K562 (cell line): ENCODE results near the gene DRC3. TPM values are rescaled to one million over a fixed set of nuclear protein-coding genes. Genes with fewer than 3 reads are reported as not detected.

Source experiments
- ATAC-seq: fragments of 200-7000 bp; cut with Tn5 transposase; 3 replicates; pipeline ENCODE4 v1.9.1; 2020; ENCODE audit warnings: moderate library complexity
- BruUV-seq: library from RNA; stranded (reverse); fragments of 400-500 nt; replicated peaks from 2 replicates; lab custom pipeline; 2021; lab: Mats Ljungman, UMichigan
- CTCF ChIA-PET: fragments of 300-600 bp; formaldehyde crosslinking; extraction: SDS; loops from one replicate; lab custom pipeline; 2021; ENCODE audit warnings: low intra/inter-chr PET ratio; lab: Yijun Ruan, JAX
- POLR2A ChIA-PET: fragments of 300-600, 350-650 bp; sonication (Branson Sonifier 250); formaldehyde crosslinking; extraction: SDS; loops from one replicate; lab custom pipeline; 2021; ENCODE audit warnings: antibody characterized with exemption, inconsistent platforms; lab: Yijun Ruan, JAX
- DNase-seq, 4 experiments: peaks; one replicate each; pipeline versions ENCODE4 v3.0.0 to v3.0.0-alpha.2; 2011 to 2018; ENCODE audit warnings: low spot score in 3 of 4, mixed read lengths in 3 of 4; ENCODE audit errors: extremely low read depth in 1 of 4
- FAIRE-seq: peaks from 2 replicates; lab custom pipeline; 2011; peaks lifted over from hg19 to GRCh38; lab: Jason Lieb, UNC
- H2AFZ ChIP-seq: 2 replicates; pipeline ENCODE4 v1.6.0; 2011; ENCODE audit warnings: low read depth, low read length, control low read depth, inconsistent platforms
- H3K27ac ChIP-seq: fragments of 200-600 bp; 3 replicates; pipeline ENCODE4 v1.8.0; 2011; ENCODE audit warnings: low read depth, mild to moderate bottlenecking, control low read depth, inconsistent platforms, low read length, moderate library complexity, mixed read lengths; ENCODE audit errors: extremely low read depth
- H3K27me3 ChIP-seq, 2 experiments: fragments of 300-600 bp in 1 of 2; 2 replicates in 1 of 2; 3 replicates in 1 of 2; pipeline versions ENCODE4 v1.6.0 to v1.8.0; 2011; ENCODE audit warnings: inconsistent platforms in 2 of 2, low read length in 2 of 2, mild to moderate bottlenecking in 1 of 2, mixed read lengths in 1 of 2, moderate library complexity in 1 of 2; ENCODE audit not compliant: control insufficient read depth in 2 of 2, insufficient read depth in 2 of 2
- H3K36me3 ChIP-seq: fragments of 300-600 bp; 3 replicates; pipeline ENCODE4 v1.8.0; 2011; ENCODE audit warnings: mild to moderate bottlenecking, low read length, inconsistent platforms; ENCODE audit not compliant: control insufficient read depth, insufficient read depth
- H3K4me1 ChIP-seq, 2 experiments: fragments of 200-600 bp in 1 of 2; replicated peaks in 1 of 2; 2 replicates in 1 of 2; 3 replicates in 1 of 2; pipeline versions ENCODE4 v1.5.1 to v1.8.0; 2011; ENCODE audit warnings: inconsistent platforms in 2 of 2, low read length in 2 of 2, mild to moderate bottlenecking in 1 of 2, mixed read lengths in 1 of 2, moderate library complexity in 1 of 2; ENCODE audit not compliant: control insufficient read depth in 2 of 2, insufficient read depth in 2 of 2
- H3K4me2 ChIP-seq: 2 replicates; pipeline ENCODE4 v1.6.1; 2011; ENCODE audit warnings: low read length, control low read depth, inconsistent platforms, mixed read lengths; ENCODE audit not compliant: insufficient read depth
- H3K4me3 ChIP-seq: fragments of 200-600 bp; sonication (generic), shearing (Covaris generic); 2 replicates; pipeline ENCODE4 v1.5.1; 2016; ENCODE audit warnings: control low read depth, inconsistent platforms
- H3K79me2 ChIP-seq: fragments of 200-600 bp; 3 replicates; pipeline ENCODE4 v1.8.0; 2011; ENCODE audit warnings: low read length, inconsistent platforms; ENCODE audit not compliant: control insufficient read depth, insufficient read depth
- H3K9ac ChIP-seq, 2 experiments: 2 replicates each; pipeline versions ENCODE4 v1.6.0 to v1.6.1; 2011; ENCODE audit warnings: low read depth in 2 of 2, low read length in 2 of 2, control low read depth in 1 of 2, inconsistent platforms in 1 of 2, mild to moderate bottlenecking in 1 of 2, mixed read lengths in 1 of 2; ENCODE audit not compliant: insufficient read depth in 1 of 2
- H3K9me1 ChIP-seq: one replicate; pipeline ENCODE4 v1.6.0; 2011; ENCODE audit warnings: inconsistent platforms, mild to moderate bottlenecking, low read length, moderate library complexity; ENCODE audit not compliant: control insufficient read depth, insufficient read depth
- H3K9me3 ChIP-seq: replicated peaks from 2 replicates; pipeline ENCODE4 v1.5.1; 2011; ENCODE audit warnings: low read depth, low read length, inconsistent platforms; ENCODE audit not compliant: control insufficient read depth, insufficient read depth
- H4K20me1 ChIP-seq: replicated peaks from 2 replicates; pipeline ENCODE4 v1.6.1; 2011; ENCODE audit warnings: low read length, inconsistent platforms, mixed read lengths; ENCODE audit not compliant: control insufficient read depth, insufficient read depth
- BACH1 ChIP-seq: fragments of 200-800 bp; sonication (Bioruptor generic); IDR thresholded peaks from 2 replicates; pipeline ENCODE4 v1.6.1; 2016; ENCODE audit warnings: missing genetic modification characterization, missing compliant biosample characterization
- CBX8 ChIP-seq: fragments of 200-600 bp; sonication (generic); IDR thresholded peaks from 2 replicates; pipeline ENCODE4 v1.6.1; 2012; ENCODE audit warnings: borderline replicate concordance, mixed run types, low read depth, mild to moderate bottlenecking, moderate library complexity, mixed read lengths, low read length, control low read depth, inconsistent platforms; ENCODE audit not compliant: poor library complexity, severe bottlenecking; ENCODE audit errors: extremely low read depth
- CEBPB ChIP-seq: fragments of 450-650 bp; IDR thresholded peaks from 2 replicates; pipeline ENCODE4 v1.6.1; 2016; ENCODE audit warnings: missing genetic modification characterization, missing compliant biosample characterization
- HCFC1 ChIP-seq: IDR thresholded peaks from 2 replicates; pipeline ENCODE4 v1.6.1; 2012; ENCODE audit warnings: low read depth, low read length, improper control_type of control experiment
- HNRNPL ChIP-seq: fragments of 200-400 bp; formaldehyde crosslinking; IDR thresholded peaks from 2 replicates; pipeline ENCODE4 v1.6.1; 2017; ENCODE audit warnings: low read depth, mild to moderate bottlenecking, low read length
- MED1 ChIP-seq: sonication (generic); formaldehyde crosslinking; IDR thresholded peaks from 2 replicates; pipeline ENCODE4 v1.8.1; 2023; ENCODE audit warnings: missing genetic modification reagents, borderline replicate concordance
- SREBF2 ChIP-seq: sonication (generic); formaldehyde crosslinking; IDR thresholded peaks from 2 replicates; pipeline ENCODE4 v1.4.0; 2020; ENCODE audit warnings: mild to moderate bottlenecking, missing genetic modification reagents
- TCF3 ChIP-seq: sonication (generic); formaldehyde crosslinking; IDR thresholded peaks from 2 replicates; pipeline ENCODE4 v1.4.0; 2020; ENCODE audit warnings: mild to moderate bottlenecking, missing genetic modification reagents
- TFAP4 ChIP-seq: sonication (generic); formaldehyde crosslinking; IDR thresholded peaks from 2 replicates; pipeline ENCODE4 v1.8.0; 2022; ENCODE audit warnings: missing genetic modification reagents, mild to moderate bottlenecking, moderate library complexity, borderline replicate concordance
- THRB ChIP-seq: fragments of 450-650 bp; formaldehyde crosslinking; conservative IDR thresholded peaks from 2 replicates; pipeline ENCODE4 v1.4.0; 2022; ENCODE audit warnings: mild to moderate bottlenecking, missing genetic modification characterization
- ZNF277 ChIP-seq: fragments of 250-450 bp; sonication (Bioruptor Pico); IDR thresholded peaks from 2 replicates; pipeline ENCODE4 v1.8.0; 2022; ENCODE audit warnings: inconsistent platforms, mild to moderate bottlenecking, moderate library complexity, borderline replicate concordance
- WGBS: fragments of 100-300 bp; shearing (Covaris generic); methylation state at CpG from one replicate; pipeline ENCODE4 v1.1.6; 2016; ENCODE audit warnings: low coverage, mixed read lengths; ENCODE audit not compliant: insufficient coverage; ENCODE audit errors: missing lambda C conversion rate; 5-methylcytosine and 5-hydroxymethylcytosine counted together
- in situ Hi-C: fragments of 300-500 bp; cut with MboI; formaldehyde crosslinking; loops from 4 replicates; pipeline ENCODE4 v1.15.0; 2018; ENCODE audit warnings: inconsistent platforms, mixed read lengths
- intact Hi-C: fragments of 100-400 bp; cut with micrococcal nuclease; formaldehyde crosslinking; loops from 2 replicates; pipeline ENCODE4 v1.14.2; 2022
- polyA plus RNA-seq, 8 experiments: library from polyadenylated mRNA; depleted of rRNA in 4 of 8; stranded (reverse) in 5 of 8; unstranded in 3 of 8; fragments of >200 nt; fragmentation: Nextera tagmentation in 2 of 8; fragmentation: Illumina TruSeq in 1 of 8; extraction: Ambion mirVana in 2 of 8; extraction: Trizol in 1 of 8; gene quantifications; 2 replicates each; pipeline versions ENCODE4 v1.2.1 to v1.2.3, GENCODE V29; 2011 to 2014; ENCODE audit warnings: inconsistent platforms in 1 of 8, missing spikeins in 1 of 8
- total RNA-seq, 7 experiments: library from RNA; depleted of rRNA in 6 of 7; stranded (reverse); fragments of >200 nt in 6 of 7; fragmentation: Illumina TruSeq in 2 of 7; extraction: Trizol in 2 of 7; gene quantifications; 2 replicates each; pipeline versions ENCODE4 v1.2.1 to v1.2.3, GENCODE V29; 2011 to 2021; ENCODE audit warnings: low replicate concordance in 1 of 7

DRC3 gene
- total and polyA plus RNA-seq, 9 of the 15 experiments (the other 6 are each of a cell fraction or from before 2014, with no cell fraction given), result 0.10 to 0.84 (median 0.30) TPM; not detected in 3

GRCh38 chr17:17971431-17972125, 1.1 kb upstream of the DRC3 start:
- Histone ChIP-seq H3K27me3 (no peaks in the 10 kb centered on the region), H3K36me3 (no peaks in the 10 kb centered on the region), H3K4me3 (peak overlapping the region; percentile 70), H3K9me3 (no peaks in the 10 kb centered on the region), H3K9ac (peak overlapping the region; percentile 59 to 92; a peak in 3 of 4 replicates), H3K79me2 (peaks cover 3% of the 10 kb centered on the region; the same call in 1 of the 3 replicates), H3K4me2 (peak overlapping the region; percentile 72), H3K9me1 (no peaks in the 10 kb centered on the region), H3K27ac (peak overlapping the region; percentile 52; the same call in 2 of the 3 replicates), H4K20me1 (no peaks in the 10 kb centered on the region), H2AFZ (peak overlapping the region; percentile 80; the same call in 1 of the 2 replicates), H3K4me1 (peaks cover 10 to 11% of the 10 kb centered on the region in 2 experiments; a peak in 4 of 5 replicates)
- ChIA-PET POLR2A (interaction anchor here (0.6 to 1.0 kb wide), 3 partner anchors 62 to 400 kb away, joined by 3 to 4 read pairs (median 3); no protein-coding TSS in a partner anchor), CTCF (no interaction called here)
- FAIRE-seq (no peak), ATAC-seq (no peak), DNase-seq (no peak)
- intact Hi-C loops (no loop called here), in situ Hi-C loops (no loop called here)
- no TSS peak for BruUV-seq
- WGBS, result 4% methylated on average over 18 of the region's 33 CpGs
- TF ChIP-seq HNRNPL, result peak; percentile 99
- TF ChIP-seq CEBPB, result no peak
- TF ChIP-seq MED1 (CRISPR knock-in tag), result no peak
- TF ChIP-seq BACH1 (tag), result no peak
- TF ChIP-seq TFAP4 (CRISPR knock-in tag), result peak; percentile 27; the same call in 1 of the 2 replicates
- no peak for TF ChIP-seq SREBF2 (CRISPR knock-in tag)
- no peak for TF ChIP-seq HCFC1
- no peak for TF ChIP-seq CBX8
- TF ChIP-seq ZNF277 (CRISPR knock-in tag), result no peak
- no peak for TF ChIP-seq THRB (CRISPR knock-in tag)
- TF ChIP-seq TCF3, result peak; percentile 14; the same call in 1 of the 2 replicates
